Nephron (organoid): ENCODE data around the gene SMAD7.

ENCODE experiments used
- H3K27ac Mint-ChIP-seq, 3 experiments: 2 replicates each; pipeline ENCODE4 v1.8.0; 2020; ENCODE audit warnings: mixed read lengths in 3 of 3, mild to moderate bottlenecking in 2 of 3, moderate library complexity in 1 of 3
- H3K27me3 Mint-ChIP-seq: 2 replicates; pipeline ENCODE4 v1.8.0; 2021; ENCODE audit warnings: low read depth, mild to moderate bottlenecking, moderate library complexity, mixed read lengths
- H3K36me3 Mint-ChIP-seq: 2 replicates; pipeline ENCODE4 v1.8.0; 2020; ENCODE audit warnings: low read depth, mixed read lengths
- H3K4me1 Mint-ChIP-seq: 2 replicates; pipeline ENCODE4 v1.8.0; 2020; ENCODE audit warnings: mixed read lengths
- H3K4me3 Mint-ChIP-seq, 3 experiments: 2 replicates each; pipeline ENCODE4 v1.8.0; 2020; ENCODE audit warnings: mild to moderate bottlenecking in 3 of 3, mixed read lengths in 3 of 3, moderate library complexity in 2 of 3
- H3K9me3 Mint-ChIP-seq: 2 replicates; pipeline ENCODE4 v1.8.0; 2020; ENCODE audit warnings: mixed read lengths
- CTCF ChIP-seq, 3 experiments: fragments of 200-600 bp; sonication (generic); IDR thresholded peaks; one replicate each; pipeline ENCODE4 v1.5.0; 2021; ENCODE audit warnings: antibody characterized with exemption in 3 of 3; ENCODE audit not compliant: unreplicated experiment in 3 of 3

SMAD7 gene

GRCh38 chr18:48982266-48982665 lies 31.5 kb upstream of the SMAD7 start:
- H3K4me1 Mint-ChIP-seq, result peaks cover 27% of the 10 kb centered on the region
- no peak for TF ChIP-seq CTCF (IDR thresholded peaks at IDR 0.05; ENCODE audit: unreplicated experiment in 3 of 3)
- H3K27ac Mint-ChIP-seq, result peak overlapping the region in 1 of 3 experiments; percentile 54
- H3K9me3 Mint-ChIP-seq, result no peaks in the 10 kb centered on the region
- H3K27me3 Mint-ChIP-seq, result peaks cover 4% of the 10 kb centered on the region
- no peaks in the 10 kb centered on the region for H3K36me3 Mint-ChIP-seq
- H3K4me3 Mint-ChIP-seq, result no peak overlapping the region

GRCh38 chr18:48979944-48980890 lies 29.5 kb upstream of the SMAD7 start:
- H3K27ac Mint-ChIP-seq, result peak overlapping the region in 2 of 3 experiments; percentile 26 to 76
- peaks cover 22% of the 10 kb centered on the region for H3K4me1 Mint-ChIP-seq
- H3K36me3 Mint-ChIP-seq, result no peaks in the 10 kb centered on the region
- peak overlapping the region in 2 of 3 experiments; percentile 29 to 59 for H3K4me3 Mint-ChIP-seq
- TF ChIP-seq CTCF (IDR thresholded peaks at IDR 0.05; ENCODE audit: unreplicated experiment in 3 of 3), result no peak
- no peaks in the 10 kb centered on the region for H3K9me3 Mint-ChIP-seq
- H3K27me3 Mint-ChIP-seq, result peaks cover 14% of the 10 kb centered on the region

GRCh38 chr18:48977914-48978313 lies 27.1 kb upstream of the SMAD7 start:
- no peaks in the 10 kb centered on the region for H3K9me3 Mint-ChIP-seq
- H3K4me3 Mint-ChIP-seq, result peak overlapping the region; percentile 34 to 93 (median 75)
- no peak for TF ChIP-seq CTCF (IDR thresholded peaks at IDR 0.05; ENCODE audit: unreplicated experiment in 3 of 3)
- no peaks in the 10 kb centered on the region for H3K36me3 Mint-ChIP-seq
- no peak overlapping the region for H3K27ac Mint-ChIP-seq
- H3K27me3 Mint-ChIP-seq, result peaks cover 27% of the 10 kb centered on the region
- H3K4me1 Mint-ChIP-seq, result peaks cover 31% of the 10 kb centered on the region

- TF ChIP-seq CTCF (IDR thresholded peaks at IDR 0.05; ENCODE audit: unreplicated experiment in 3 of 3), result no peak
- H3K4me1 Mint-ChIP-seq, result peaks cover 26% of the 10 kb centered on the region
- no peaks in the 10 kb centered on the region for H3K36me3 Mint-ChIP-seq
- peak overlapping the region; percentile 77 to 93 (median 90) for H3K4me3 Mint-ChIP-seq
- no peaks in the 10 kb centered on the region for H3K9me3 Mint-ChIP-seq
- peaks cover 32% of the 10 kb centered on the region for H3K27me3 Mint-ChIP-seq
- peak overlapping the region; percentile 66 to 90 (median 79) for H3K27ac Mint-ChIP-seq
These were observed 25.3 kb upstream of the SMAD7 start for GRCh38 chr18:48975817-48976649.

GRCh38 chr18:48975120-48975816 lies 24.5 kb upstream of the SMAD7 start:
- H3K27me3 Mint-ChIP-seq, result peaks cover 33% of the 10 kb centered on the region
- peak overlapping the region; percentile 77 to 94 (median 86) for H3K4me3 Mint-ChIP-seq
- H3K4me1 Mint-ChIP-seq, result peaks cover 24% of the 10 kb centered on the region
- no peaks in the 10 kb centered on the region for H3K9me3 Mint-ChIP-seq
- no peaks in the 10 kb centered on the region for H3K36me3 Mint-ChIP-seq
- no peak for TF ChIP-seq CTCF (IDR thresholded peaks at IDR 0.05; ENCODE audit: unreplicated experiment in 3 of 3)
- peak overlapping the region; percentile 81 to 94 (median 84) for H3K27ac Mint-ChIP-seq
